CD14-positive monocyte (primary cell): Measurements from ENCODE around the gene PSD4. TPM values are rescaled to one million over a fixed set of nuclear protein-coding genes. Genes with fewer than 3 reads are reported as not detected.

Source experiments
- DNase-seq, 3 donors: peaks; one replicate each; pipeline ENCODE4 v3.0.0-alpha.2; 2011 to 2022
- H2AFZ ChIP-seq: 2 replicates; pipeline ENCODE4 v1.6.0; 2012; ENCODE audit warnings: mild to moderate bottlenecking, low read depth, low read length, inconsistent platforms; ENCODE audit not compliant: insufficient read depth, poor library complexity, severe bottlenecking
- H3K27ac ChIP-seq, 2 donors: 1 replicate in 1 of 2; 2 replicates in 1 of 2; pipeline ENCODE4 v1.5.1; 2012 to 2013; ENCODE audit warnings: low read length in 2 of 2, control low read depth in 1 of 2, inconsistent platforms in 1 of 2, low read depth in 1 of 2, mild to moderate bottlenecking in 1 of 2
- H3K27me3 ChIP-seq, 2 donors: one replicate each; pipeline versions ENCODE4 v1.6.0 to v1.6.1; 2011 to 2013; ENCODE audit warnings: low read length in 2 of 2; ENCODE audit not compliant: control insufficient read depth in 2 of 2, insufficient read depth in 2 of 2
- H3K36me3 ChIP-seq, 2 donors: replicated peaks in 1 of 2; 1 replicate in 1 of 2; 2 replicates in 1 of 2; pipeline versions ENCODE4 v1.5.1 to v1.6.1; 2012 to 2013; ENCODE audit warnings: low read length in 2 of 2, control low read depth in 1 of 2, inconsistent platforms in 1 of 2, mild to moderate bottlenecking in 1 of 2; ENCODE audit not compliant: insufficient read depth in 2 of 2, control insufficient read depth in 1 of 2
- H3K4me1 ChIP-seq, 2 donors: 1 replicate in 1 of 2; 2 replicates in 1 of 2; pipeline versions ENCODE4 v1.5.1 to v1.6.1; 2012 to 2013; ENCODE audit warnings: low read length in 2 of 2, control low read depth in 1 of 2, inconsistent platforms in 1 of 2, mild to moderate bottlenecking in 1 of 2, moderate library complexity in 1 of 2; ENCODE audit not compliant: insufficient read depth in 2 of 2, control insufficient read depth in 1 of 2
- H3K4me2 ChIP-seq: replicated peaks from 2 replicates; pipeline ENCODE3; 2012; ENCODE audit warnings: low read length, moderate library complexity, mild to moderate bottlenecking; ENCODE audit not compliant: poor library complexity, severe bottlenecking; ENCODE audit errors: extremely low read depth
- H3K4me3 ChIP-seq, 3 experiments: fragments of 200-600 bp in 1 of 3; sonication (generic) in 1 of 3; replicated peaks in 1 of 3; 1 replicate in 2 of 3; 2 replicates in 1 of 3; pipeline ENCODE4 v1.5.1; 2011 to 2013; ENCODE audit warnings: low read length in 3 of 3, mild to moderate bottlenecking in 3 of 3, control low read depth in 2 of 3, low read depth in 2 of 3, inconsistent platforms in 1 of 3, moderate library complexity in 1 of 3
- H3K79me2 ChIP-seq: 2 replicates; pipeline ENCODE4 v1.6.0; 2012; ENCODE audit warnings: mild to moderate bottlenecking, control low read depth, inconsistent platforms, low read length, moderate library complexity; ENCODE audit not compliant: insufficient read depth
- H3K9ac ChIP-seq: 2 replicates; pipeline ENCODE4 v1.6.0; 2017; ENCODE audit warnings: low read length, mild to moderate bottlenecking; ENCODE audit not compliant: insufficient read depth, poor library complexity, severe bottlenecking
- H3K9me3 ChIP-seq, 2 donors: replicated peaks in 1 of 2; 1 replicate in 1 of 2; 2 replicates in 1 of 2; pipeline versions ENCODE4 v1.5.1 to v1.6.1; 2012 to 2013; ENCODE audit warnings: low read length in 2 of 2, control low read depth in 1 of 2; ENCODE audit not compliant: control insufficient read depth in 1 of 2, insufficient read depth in 1 of 2
- H4K20me1 ChIP-seq: 2 replicates; pipeline ENCODE4 v1.6.0; 2012; ENCODE audit warnings: mild to moderate bottlenecking, low read length, control low read depth, moderate library complexity; ENCODE audit not compliant: insufficient read depth
- H3K27ac Mint-ChIP-seq, 7 donors: one replicate each; pipeline ENCODE4 v1.8.0; 2020; ENCODE audit warnings: mild to moderate bottlenecking in 7 of 7, mixed read lengths in 7 of 7, moderate library complexity in 6 of 7, inconsistent platforms in 2 of 7
- H3K27me3 Mint-ChIP-seq, 3 donors: one replicate each; pipeline ENCODE4 v1.8.0; 2021 to 2022; ENCODE audit warnings: low read depth in 3 of 3, mild to moderate bottlenecking in 3 of 3, mixed read lengths in 3 of 3, moderate library complexity in 3 of 3, inconsistent platforms in 1 of 3
- H3K36me3 Mint-ChIP-seq, 2 donors: one replicate each; pipeline ENCODE4 v1.8.0; 2020; ENCODE audit warnings: mixed read lengths in 2 of 2, inconsistent platforms in 1 of 2, mild to moderate bottlenecking in 1 of 2
- H3K4me1 Mint-ChIP-seq: one replicate; pipeline ENCODE4 v1.8.0; 2020; ENCODE audit warnings: mild to moderate bottlenecking, mixed read lengths
- H3K4me3 Mint-ChIP-seq, 2 donors: one replicate each; pipeline ENCODE4 v1.8.0; 2020; ENCODE audit warnings: mild to moderate bottlenecking in 2 of 2, mixed read lengths in 2 of 2, moderate library complexity in 1 of 2
- H3K9me3 Mint-ChIP-seq, 7 donors: one replicate each; pipeline ENCODE4 v1.8.0; 2020 to 2022; ENCODE audit warnings: mixed read lengths in 7 of 7, mild to moderate bottlenecking in 6 of 7, moderate library complexity in 6 of 7, inconsistent platforms in 2 of 7
- WGBS: methylation state at CpG from one replicate; pipeline ENCODE4 v1.1.5; 2013; ENCODE audit warnings: missing lambda C conversion rate; ENCODE audit not compliant: insufficient coverage; 5-methylcytosine and 5-hydroxymethylcytosine counted together
- intact Hi-C, 2 donors: fragments of 100-400 bp; cut with micrococcal nuclease; formaldehyde crosslinking; loops; one replicate each; pipeline versions ENCODE4 v1.15.0 to v1.15.1; 2023
- polyA plus RNA-seq, 3 donors: library from polyadenylated mRNA; depleted of rRNA in 1 of 3; unstranded in 2 of 3; stranded (reverse) in 1 of 3; fragments of 300-500 nt in 2 of 3; fragments of >200 nt in 1 of 3; fragmentation: Illumina TruSeq in 2 of 3; gene quantifications; 1 replicate in 2 of 3; 2 replicates in 1 of 3; pipeline ENCODE4 v1.2.3, GENCODE V29; 2012 to 2021
- TF ChIP-seq, protein P1 (sequence below): fragments of 200-600 bp; IDR thresholded peaks from one replicate; pipeline ENCODE4 v1.8.0; 2022; ENCODE audit warnings: antibody characterized with exemption, mild to moderate bottlenecking

The PSD4 gene
- polyA plus RNA-seq, 3 donors = 11.0 to 47.0 (median 18.2) TPM

DNA sequence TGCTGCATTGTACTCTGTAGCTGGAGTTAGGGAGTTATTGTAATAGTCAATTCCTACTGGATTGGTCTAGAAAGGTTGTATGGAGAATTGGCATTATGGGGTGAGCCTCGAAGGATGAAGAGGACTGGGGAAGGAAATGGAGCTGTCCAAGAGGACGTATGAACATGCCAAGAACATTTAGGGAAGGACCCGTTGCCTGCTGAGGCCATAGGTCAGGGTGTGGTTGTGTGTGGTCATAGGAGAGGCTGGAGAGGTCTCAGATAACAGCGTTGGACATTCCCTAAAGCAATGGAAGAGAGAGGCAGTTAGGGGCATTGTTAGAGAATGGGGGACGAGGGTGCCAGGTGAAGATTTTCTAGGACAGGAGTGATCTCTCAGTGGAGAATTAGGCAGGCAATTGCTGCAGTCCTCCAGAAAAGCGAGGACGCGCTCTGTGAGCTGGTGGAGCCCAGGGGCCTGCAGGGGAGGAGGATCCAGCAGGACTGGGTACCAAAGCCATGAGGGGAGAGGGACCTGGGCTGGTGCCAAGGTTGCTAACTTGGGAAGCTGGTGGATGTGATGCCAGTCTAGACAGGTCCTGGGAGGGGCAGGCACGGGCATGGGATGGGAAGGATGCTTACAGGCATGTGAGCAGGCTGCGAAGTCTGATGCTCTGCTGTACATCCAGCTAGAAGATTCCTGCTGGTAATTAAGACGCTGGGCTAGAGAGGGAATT, 9.4 kb upstream of the PSD4 start:
- H3K4me1 ChIP-seq = peaks cover 17 to 21% of the 10 kb centered on the region in 2 donors
- H3K9ac ChIP-seq = no peak overlapping the region
- H3K4me2 ChIP-seq = no peak overlapping the region
- intact Hi-C loops = no loop called here
- Mint-ChIP-seq H3K27ac (no peak overlapping the region), H3K9me3 (peaks cover 0 to 2% (median 0%) of the 10 kb centered on the region in 7 donors), H3K4me3 (no peak overlapping the region), H3K4me1 (peaks cover 26% of the 10 kb centered on the region), H3K27me3 (peaks cover 0 to 6% (median 0%) of the 10 kb centered on the region in 3 donors), H3K36me3 (no peaks in the 10 kb centered on the region)
- H2AFZ ChIP-seq = no peak overlapping the region
- no peaks in the 10 kb centered on the region for H4K20me1 ChIP-seq
- TF ChIP-seq, protein P1, sequence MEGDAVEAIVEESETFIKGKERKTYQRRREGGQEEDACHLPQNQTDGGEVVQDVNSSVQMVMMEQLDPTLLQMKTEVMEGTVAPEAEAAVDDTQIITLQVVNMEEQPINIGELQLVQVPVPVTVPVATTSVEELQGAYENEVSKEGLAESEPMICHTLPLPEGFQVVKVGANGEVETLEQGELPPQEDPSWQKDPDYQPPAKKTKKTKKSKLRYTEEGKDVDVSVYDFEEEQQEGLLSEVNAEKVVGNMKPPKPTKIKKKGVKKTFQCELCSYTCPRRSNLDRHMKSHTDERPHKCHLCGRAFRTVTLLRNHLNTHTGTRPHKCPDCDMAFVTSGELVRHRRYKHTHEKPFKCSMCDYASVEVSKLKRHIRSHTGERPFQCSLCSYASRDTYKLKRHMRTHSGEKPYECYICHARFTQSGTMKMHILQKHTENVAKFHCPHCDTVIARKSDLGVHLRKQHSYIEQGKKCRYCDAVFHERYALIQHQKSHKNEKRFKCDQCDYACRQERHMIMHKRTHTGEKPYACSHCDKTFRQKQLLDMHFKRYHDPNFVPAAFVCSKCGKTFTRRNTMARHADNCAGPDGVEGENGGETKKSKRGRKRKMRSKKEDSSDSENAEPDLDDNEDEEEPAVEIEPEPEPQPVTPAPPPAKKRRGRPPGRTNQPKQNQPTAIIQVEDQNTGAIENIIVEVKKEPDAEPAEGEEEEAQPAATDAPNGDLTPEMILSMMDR = no peak
- no peak overlapping the region for H3K27ac ChIP-seq
- no peaks in the 10 kb centered on the region for H3K9me3 ChIP-seq
- no peaks in the 10 kb centered on the region for H3K36me3 ChIP-seq
- H3K79me2 ChIP-seq = no peaks in the 10 kb centered on the region
- WGBS = 83% methylated on average over 11 of the region's 11 CpGs
- H3K27me3 ChIP-seq = no peaks in the 10 kb centered on the region
- no peak overlapping the region for H3K4me3 ChIP-seq
- no peak for DNase-seq

DNA sequence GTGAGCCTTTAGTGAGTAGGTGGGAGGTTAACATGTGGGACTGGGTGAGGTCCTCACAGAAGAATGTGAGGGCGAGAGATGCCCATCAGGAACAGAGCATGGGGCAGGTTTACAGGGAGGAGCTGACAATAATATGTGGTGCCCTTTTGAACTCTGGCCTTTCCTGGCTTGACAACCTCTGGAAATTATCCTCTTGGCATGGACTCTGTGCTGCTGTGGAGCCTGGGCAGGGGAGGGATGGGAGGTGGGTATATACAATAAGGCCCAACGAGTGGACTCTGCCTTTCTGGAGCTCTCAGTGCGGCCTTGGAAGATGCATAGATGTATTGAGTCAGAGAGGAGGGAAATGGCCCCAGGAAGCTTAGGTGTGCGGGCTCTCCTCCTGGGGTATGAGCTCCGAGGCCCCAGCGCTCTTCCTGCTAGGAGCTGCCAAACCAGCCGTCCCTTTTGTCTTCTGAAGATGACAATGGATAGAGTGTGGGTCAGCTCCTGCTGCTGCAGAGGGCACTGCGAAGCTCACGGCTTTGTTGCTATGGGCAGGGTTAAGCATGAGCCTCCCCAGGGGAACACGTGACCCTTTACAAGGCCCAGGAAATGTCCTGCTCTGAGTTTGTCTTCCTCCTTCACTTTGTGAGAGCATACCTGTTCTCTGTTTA, 8.7 kb upstream of the PSD4 start:
- H3K36me3 Mint-ChIP-seq = no peaks in the 10 kb centered on the region
- H3K4me1 Mint-ChIP-seq = peaks cover 31% of the 10 kb centered on the region
- Histone ChIP-seq H3K4me2 (no peak overlapping the region), H3K4me1 (peaks cover 21 to 27% of the 10 kb centered on the region in 2 donors), H3K27me3 (no peaks in the 10 kb centered on the region), H3K27ac (no peak overlapping the region), H3K79me2 (no peaks in the 10 kb centered on the region), H3K9me3 (no peaks in the 10 kb centered on the region), H4K20me1 (no peaks in the 10 kb centered on the region), H3K4me3 (no peak overlapping the region), H3K36me3 (no peaks in the 10 kb centered on the region), H2AFZ (no peak overlapping the region), H3K9ac (no peak overlapping the region)
- peaks cover 0 to 6% (median 0%) of the 10 kb centered on the region in 3 donors for H3K27me3 Mint-ChIP-seq
- peaks cover 0 to 2% (median 0%) of the 10 kb centered on the region in 7 donors for H3K9me3 Mint-ChIP-seq
- intact Hi-C loops = no loop called here
- DNase-seq = no peak
- WGBS = 90% methylated on average over 8 of the region's 10 CpGs
- H3K27ac Mint-ChIP-seq = no peak overlapping the region
- TF ChIP-seq, protein P1 = no peak
- no peak overlapping the region for H3K4me3 Mint-ChIP-seq
